ENCODE measurements around the gene TTC6. TPM values are rescaled to one million over a fixed set of nuclear protein-coding genes. Genes with fewer than 3 reads are reported as not detected.
A peak's percentile ranks its signal among the peaks of the same experiment; 100 is the strongest.

Gene TTC6
- polyA plus RNA-seq, 3 donors, result not detected

DNA sequence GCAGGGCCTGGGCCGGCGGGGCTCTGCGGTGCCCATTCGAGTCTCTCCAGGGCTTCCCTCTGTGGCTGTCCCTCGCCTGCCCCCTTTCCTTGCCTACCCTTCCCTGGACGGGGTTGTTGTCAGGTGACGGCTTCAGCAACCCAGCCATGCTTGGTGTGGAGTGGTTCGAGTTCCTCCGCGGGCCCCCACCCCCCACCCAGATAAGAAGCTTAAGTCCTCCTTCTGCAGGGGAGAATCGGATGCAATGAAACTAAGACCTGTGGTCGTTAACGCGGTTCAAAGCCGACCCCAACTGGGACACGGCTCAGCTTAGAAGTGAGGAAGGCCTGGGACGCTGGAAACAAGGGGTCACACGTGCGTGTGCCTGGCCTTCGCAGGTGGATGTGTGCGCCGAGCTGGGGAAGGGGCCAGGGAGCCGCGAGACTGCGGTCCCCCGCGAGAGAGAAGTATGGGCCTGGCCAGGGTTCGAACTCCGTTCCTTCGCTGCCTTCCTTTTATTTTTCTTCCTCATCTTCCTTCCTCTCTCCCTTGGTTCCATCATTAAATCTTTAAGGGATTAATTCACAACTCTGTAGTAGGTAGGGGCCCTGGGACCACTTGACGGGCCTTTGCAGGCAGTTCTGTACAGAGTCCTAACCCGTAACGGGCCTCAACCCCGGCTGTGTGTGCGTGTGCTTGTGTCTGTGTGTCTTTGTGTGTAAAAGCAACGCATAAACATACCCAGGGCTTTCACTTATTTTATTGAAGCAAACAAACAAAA, 3.5 kb downstream of the TTC6 start:
- H3K27ac Mint-ChIP-seq, result peak overlapping the region in 1 of 7 donors; percentile 25
- H3K4me3 Mint-ChIP-seq, result peak overlapping the region in 1 of 2 donors; percentile 86
- H3K27me3 Mint-ChIP-seq (ENCODE audit: low read depth in 3 of 3), result peaks cover 89 to 95% (median 94%) of the 10 kb centered on the region in 3 donors
- Histone ChIP-seq H3K9ac (ENCODE audit: insufficient read depth, low read length, poor library complexity, severe bottlenecking) (no peak overlapping the region), H3K27ac (ENCODE audit: low read depth in 1 of 2, low read length in 2 of 2) (no peak overlapping the region), H3K4me1 (ENCODE audit: control insufficient read depth in 1 of 2, insufficient read depth in 2 of 2, low read length in 2 of 2) (peaks cover 12 to 15% of the 10 kb centered on the region in 2 donors), H3K27me3 (ENCODE audit: control insufficient read depth in 2 of 2, insufficient read depth in 2 of 2, low read length in 2 of 2) (peaks cover 83 to 95% of the 10 kb centered on the region in 2 donors), H3K9me3 (replicated peaks in 1 of 2; ENCODE audit: control insufficient read depth in 1 of 2, insufficient read depth in 1 of 2, low read length in 2 of 2) (peaks cover 33 to 77% of the 10 kb centered on the region in 2 donors), H4K20me1 (ENCODE audit: insufficient read depth, low read length) (no peaks in the 10 kb centered on the region), H3K4me2 (replicated peaks; ENCODE audit: extremely low read depth, low read length, poor library complexity, severe bottlenecking) (peak overlapping the region; percentile 37), H3K79me2 (ENCODE audit: insufficient read depth, low read length) (no peaks in the 10 kb centered on the region), H3K4me3 (replicated peaks in 1 of 3; ENCODE audit: low read depth in 2 of 3, low read length in 3 of 3) (peak overlapping the region in 1 of 3 experiments; percentile 32), H3K36me3 (replicated peaks in 1 of 2; ENCODE audit: control insufficient read depth in 1 of 2, insufficient read depth in 2 of 2, low read length in 2 of 2) (no peaks in the 10 kb centered on the region), H2AFZ (ENCODE audit: insufficient read depth, low read depth, low read length, poor library complexity, severe bottlenecking) (no peak overlapping the region)
- DNase-seq, result no peak
- TF ChIP-seq, protein P1, sequence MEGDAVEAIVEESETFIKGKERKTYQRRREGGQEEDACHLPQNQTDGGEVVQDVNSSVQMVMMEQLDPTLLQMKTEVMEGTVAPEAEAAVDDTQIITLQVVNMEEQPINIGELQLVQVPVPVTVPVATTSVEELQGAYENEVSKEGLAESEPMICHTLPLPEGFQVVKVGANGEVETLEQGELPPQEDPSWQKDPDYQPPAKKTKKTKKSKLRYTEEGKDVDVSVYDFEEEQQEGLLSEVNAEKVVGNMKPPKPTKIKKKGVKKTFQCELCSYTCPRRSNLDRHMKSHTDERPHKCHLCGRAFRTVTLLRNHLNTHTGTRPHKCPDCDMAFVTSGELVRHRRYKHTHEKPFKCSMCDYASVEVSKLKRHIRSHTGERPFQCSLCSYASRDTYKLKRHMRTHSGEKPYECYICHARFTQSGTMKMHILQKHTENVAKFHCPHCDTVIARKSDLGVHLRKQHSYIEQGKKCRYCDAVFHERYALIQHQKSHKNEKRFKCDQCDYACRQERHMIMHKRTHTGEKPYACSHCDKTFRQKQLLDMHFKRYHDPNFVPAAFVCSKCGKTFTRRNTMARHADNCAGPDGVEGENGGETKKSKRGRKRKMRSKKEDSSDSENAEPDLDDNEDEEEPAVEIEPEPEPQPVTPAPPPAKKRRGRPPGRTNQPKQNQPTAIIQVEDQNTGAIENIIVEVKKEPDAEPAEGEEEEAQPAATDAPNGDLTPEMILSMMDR (IDR thresholded peaks at IDR 0.05), result no peak
- intact Hi-C loops (cut with micrococcal nuclease), result no loop called here
- 7% methylated on average over 23 of the region's 36 CpGs for WGBS (ENCODE audit: insufficient coverage)
- H3K9me3 Mint-ChIP-seq, result peaks cover 6 to 65% (median 53%) of the 10 kb centered on the region in 7 donors
- peaks cover 23% of the 10 kb centered on the region for H3K4me1 Mint-ChIP-seq
- H3K36me3 Mint-ChIP-seq, result peaks cover 4 to 12% of the 10 kb centered on the region in 2 donors

DNA sequence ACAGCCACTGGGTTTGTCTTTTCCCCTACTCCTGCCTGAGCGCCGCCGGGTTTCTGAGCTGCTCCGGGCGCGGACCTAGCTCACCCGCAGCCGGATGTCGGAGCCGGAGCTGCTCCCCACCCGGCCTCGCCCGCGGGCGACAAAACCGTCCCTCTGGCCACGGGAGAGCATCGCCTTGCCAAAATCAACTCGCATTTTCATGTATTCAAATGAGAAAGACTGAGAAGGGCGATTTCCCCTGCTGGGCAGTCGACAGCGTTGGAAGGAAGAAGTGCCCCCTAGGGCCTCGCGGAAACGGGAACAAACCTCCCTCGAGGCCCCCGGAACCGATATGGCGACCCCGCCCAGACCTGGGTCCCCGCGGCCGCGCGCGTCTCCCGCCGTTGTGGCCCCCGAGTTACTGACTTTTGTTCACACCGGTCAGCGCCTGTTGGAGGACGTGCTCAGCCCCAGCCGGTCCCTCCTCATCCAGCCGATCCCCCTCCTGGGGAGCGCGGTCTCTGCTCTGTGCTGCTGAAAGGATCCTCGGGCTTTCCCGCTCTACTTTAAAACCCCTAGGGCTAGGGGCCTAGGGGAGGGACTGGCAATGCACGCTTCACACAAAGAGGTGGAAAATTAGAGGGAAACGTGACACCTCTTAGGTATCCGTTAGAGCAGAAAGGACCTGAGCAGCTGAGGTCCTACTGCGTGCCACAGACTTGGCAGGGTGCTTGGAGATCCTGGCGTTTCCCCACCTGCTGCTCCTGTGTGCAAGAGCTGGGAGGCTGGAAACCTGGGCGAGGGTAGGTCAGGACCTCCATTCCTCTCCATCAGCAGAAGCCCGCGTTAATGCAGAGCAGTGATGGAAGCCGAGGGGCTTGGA, 4.3 kb downstream of the TTC6 start:
- DNase-seq, result no peak
- H3K36me3 ChIP-seq (replicated peaks in 1 of 2; ENCODE audit: control insufficient read depth in 1 of 2, insufficient read depth in 2 of 2, low read length in 2 of 2), result no peaks in the 10 kb centered on the region
- H3K27ac ChIP-seq (ENCODE audit: low read depth in 1 of 2, low read length in 2 of 2), result no peak overlapping the region
- peaks cover 11 to 12% of the 10 kb centered on the region in 2 donors for H3K4me1 ChIP-seq (ENCODE audit: control insufficient read depth in 1 of 2, insufficient read depth in 2 of 2, low read length in 2 of 2)
- Mint-ChIP-seq H3K4me3 (peak overlapping the region in 1 of 2 donors; percentile 86), H3K27ac (no peak overlapping the region), H3K36me3 (peaks cover 4 to 8% of the 10 kb centered on the region in 2 donors), H3K9me3 (peaks cover 6 to 61% (median 49%) of the 10 kb centered on the region in 7 donors), H3K27me3 (ENCODE audit: low read depth in 3 of 3) (peaks cover 88 to 96% (median 94%) of the 10 kb centered on the region in 3 donors), H3K4me1 (peaks cover 19% of the 10 kb centered on the region)
- 2% methylated on average over 50 of the region's 57 CpGs for WGBS (ENCODE audit: insufficient coverage)
- no peaks in the 10 kb centered on the region for H3K79me2 ChIP-seq (ENCODE audit: insufficient read depth, low read length)
- peak overlapping the region; percentile 7 for H3K4me2 ChIP-seq (replicated peaks; ENCODE audit: extremely low read depth, low read length, poor library complexity, severe bottlenecking)
- no peak overlapping the region for H2AFZ ChIP-seq (ENCODE audit: insufficient read depth, low read depth, low read length, poor library complexity, severe bottlenecking)
- peaks cover 82 to 94% of the 10 kb centered on the region in 2 donors for H3K27me3 ChIP-seq (ENCODE audit: control insufficient read depth in 2 of 2, insufficient read depth in 2 of 2, low read length in 2 of 2)
- H3K9me3 ChIP-seq (replicated peaks in 1 of 2; ENCODE audit: control insufficient read depth in 1 of 2, insufficient read depth in 1 of 2, low read length in 2 of 2), result peaks cover 33 to 72% of the 10 kb centered on the region in 2 donors
- no peak overlapping the region for H3K9ac ChIP-seq (ENCODE audit: insufficient read depth, low read length, poor library complexity, severe bottlenecking)
- intact Hi-C loops (cut with micrococcal nuclease), result no loop called here
- TF ChIP-seq, protein P1 (IDR thresholded peaks at IDR 0.05), result no peak
- no peak overlapping the region for H3K4me3 ChIP-seq (replicated peaks in 1 of 3; ENCODE audit: low read depth in 2 of 3, low read length in 3 of 3)
- H4K20me1 ChIP-seq (ENCODE audit: insufficient read depth, low read length), result no peaks in the 10 kb centered on the region

Data from CD14-positive monocyte (primary cell).